ENCODE results near the gene WFS1.

- TF ChIP-seq CTCF (conservative IDR thresholded peaks at IDR 0.05; ENCODE audit: low read depth, low read length), result no peak
- TF ChIP-seq, protein P1, sequence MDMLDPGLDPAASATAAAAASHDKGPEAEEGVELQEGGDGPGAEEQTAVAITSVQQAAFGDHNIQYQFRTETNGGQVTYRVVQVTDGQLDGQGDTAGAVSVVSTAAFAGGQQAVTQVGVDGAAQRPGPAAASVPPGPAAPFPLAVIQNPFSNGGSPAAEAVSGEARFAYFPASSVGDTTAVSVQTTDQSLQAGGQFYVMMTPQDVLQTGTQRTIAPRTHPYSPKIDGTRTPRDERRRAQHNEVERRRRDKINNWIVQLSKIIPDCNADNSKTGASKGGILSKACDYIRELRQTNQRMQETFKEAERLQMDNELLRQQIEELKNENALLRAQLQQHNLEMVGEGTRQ (IDR thresholded peaks at IDR 0.05; ENCODE audit: low read depth, low read length), result no peak
- no peak for TF ChIP-seq SMC3 (IDR thresholded peaks at IDR 0.05; ENCODE audit: low read depth, low read length)
- no peak for TF ChIP-seq POLR2A (IDR thresholded peaks at IDR 0.05; ENCODE audit: low read depth, low read length)
- no peak for TF ChIP-seq MXI1 (IDR thresholded peaks at IDR 0.05; ENCODE audit: borderline replicate concordance, low read depth, low read length)
- no peak for TF ChIP-seq MAFK (IDR thresholded peaks at IDR 0.05; ENCODE audit: low read depth, low read length)
- TF ChIP-seq NFE2L2 (IDR thresholded peaks at IDR 0.05; ENCODE audit: low read depth, low read length), result no peak
Measured at GRCh38 chr4:6239968-6240367, 29.7 kb upstream of the WFS1 start.

Measured in IMR-90 (cell line).